ENCODE measurements around the gene WDR59. TPM values are rescaled to one million over a fixed set of nuclear protein-coding genes. Genes with fewer than 3 reads are reported as not detected.

The WDR59 gene
- polyA plus RNA-seq, 1 donor: 66.8 TPM

GRCh38 chr16:74888232-74888862 is 96.6 kb downstream of the WDR59 start:
- Histone ChIP-seq H3K4me3 (ENCODE audit: low read length) (no peak overlapping the region), H3K36me3 (ENCODE audit: control insufficient read depth, insufficient read depth, low read length) (peaks cover 78% of the 10 kb centered on the region), H3K9me3 (ENCODE audit: control insufficient read depth, low read depth, low read length) (no peaks in the 10 kb centered on the region), H3K27ac (ENCODE audit: low read length) (no peak overlapping the region), H3K27me3 (ENCODE audit: control insufficient read depth, insufficient read depth, low read length) (no peaks in the 10 kb centered on the region), H3K4me1 (ENCODE audit: control insufficient read depth, insufficient read depth, low read length) (no peaks in the 10 kb centered on the region)
- 90% methylated on average over 2 of the region's 13 CpGs for WGBS (ENCODE audit: insufficient coverage, low lambda C conversion rate)
- DNase-seq: no peak

- H3K27ac ChIP-seq (ENCODE audit: low read length): no peak overlapping the region
- peaks cover 73% of the 10 kb centered on the region for H3K36me3 ChIP-seq (ENCODE audit: control insufficient read depth, insufficient read depth, low read length)
- no peaks in the 10 kb centered on the region for H3K9me3 ChIP-seq (ENCODE audit: control insufficient read depth, low read depth, low read length)
- H3K27me3 ChIP-seq (ENCODE audit: control insufficient read depth, insufficient read depth, low read length): no peaks in the 10 kb centered on the region
- DNase-seq: no peak
- H3K4me1 ChIP-seq (ENCODE audit: control insufficient read depth, insufficient read depth, low read length): no peaks in the 10 kb centered on the region
- 100% methylated on average over 1 of the region's 2 CpGs for WGBS (ENCODE audit: insufficient coverage, low lambda C conversion rate)
- H3K4me3 ChIP-seq (ENCODE audit: low read length): no peak overlapping the region
These were observed 97.8 kb downstream of the WDR59 start for GRCh38 chr16:74887084-74887483.

DNA sequence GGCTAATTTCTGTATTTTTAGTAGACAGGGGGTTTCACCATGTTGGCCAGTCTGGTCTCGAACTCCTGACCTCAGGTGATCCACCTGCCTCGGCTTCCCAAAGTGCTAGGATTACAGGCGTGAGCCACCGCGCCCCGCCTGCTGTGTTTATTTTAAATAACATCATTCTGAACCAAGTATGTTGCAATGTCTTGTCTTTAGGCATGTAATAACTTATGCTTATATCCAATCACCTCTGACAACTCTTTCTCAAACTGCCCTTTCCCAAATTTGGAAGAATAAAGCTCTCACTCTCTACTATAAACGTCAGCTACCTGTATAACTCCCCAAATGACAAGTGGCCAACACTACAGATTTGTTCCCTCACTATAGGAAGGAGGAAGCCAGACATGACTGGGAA is 107.2 kb downstream of the WDR59 start:
- Histone ChIP-seq H3K4me1 (ENCODE audit: control insufficient read depth, insufficient read depth, low read length) (no peaks in the 10 kb centered on the region), H3K27ac (ENCODE audit: low read length) (no peak overlapping the region), H3K27me3 (ENCODE audit: control insufficient read depth, insufficient read depth, low read length) (no peaks in the 10 kb centered on the region), H3K36me3 (ENCODE audit: control insufficient read depth, insufficient read depth, low read length) (peaks cover 34% of the 10 kb centered on the region), H3K9me3 (ENCODE audit: control insufficient read depth, low read depth, low read length) (no peaks in the 10 kb centered on the region), H3K4me3 (ENCODE audit: low read length) (no peak overlapping the region)
- 80% methylated on average over 1 of the region's 7 CpGs for WGBS (ENCODE audit: insufficient coverage, low lambda C conversion rate)
- DNase-seq: no peak

DNA sequence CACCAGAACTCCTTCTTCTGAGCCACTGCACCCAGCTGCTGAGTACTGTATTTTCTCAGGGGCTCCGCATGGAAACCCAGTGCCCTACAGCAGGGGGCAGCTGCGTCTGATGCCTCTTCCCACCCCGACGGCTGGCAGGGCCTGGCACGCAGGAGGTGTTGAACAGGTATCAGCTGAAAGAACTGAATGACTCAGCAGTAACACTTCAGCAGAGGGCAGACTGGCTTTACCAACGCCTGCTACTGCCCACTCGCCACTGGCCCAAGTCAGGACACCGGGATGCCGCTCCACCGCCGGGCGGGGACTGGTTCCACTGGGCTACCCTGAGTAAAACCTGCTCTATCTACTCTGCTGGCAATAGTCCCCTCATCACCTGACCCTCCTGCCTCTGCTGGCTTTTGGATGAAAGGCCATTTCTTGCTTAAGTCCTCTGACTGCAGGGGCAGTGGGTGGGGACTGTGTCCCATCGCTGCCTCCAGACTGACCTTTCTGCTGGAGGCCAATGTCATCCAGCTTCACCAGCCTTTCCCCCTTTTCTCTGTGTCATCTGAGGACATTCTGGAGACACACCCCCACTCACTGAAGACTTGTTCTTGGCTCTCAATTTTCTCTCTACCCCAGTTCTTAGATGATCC is 109.9 kb downstream of the WDR59 start:
- no peaks in the 10 kb centered on the region for H3K9me3 ChIP-seq (ENCODE audit: control insufficient read depth, low read depth, low read length)
- H3K36me3 ChIP-seq (ENCODE audit: control insufficient read depth, insufficient read depth, low read length): peaks cover 38% of the 10 kb centered on the region
- no peak for DNase-seq
- no CpG with 5 or more reads among the region's 13 CpGs for WGBS (ENCODE audit: insufficient coverage, low lambda C conversion rate)
- H3K4me3 ChIP-seq (ENCODE audit: low read length): no peak overlapping the region
- H3K27ac ChIP-seq (ENCODE audit: low read length): no peak overlapping the region
- H3K27me3 ChIP-seq (ENCODE audit: control insufficient read depth, insufficient read depth, low read length): no peaks in the 10 kb centered on the region
- H3K4me1 ChIP-seq (ENCODE audit: control insufficient read depth, insufficient read depth, low read length): no peaks in the 10 kb centered on the region

DNA sequence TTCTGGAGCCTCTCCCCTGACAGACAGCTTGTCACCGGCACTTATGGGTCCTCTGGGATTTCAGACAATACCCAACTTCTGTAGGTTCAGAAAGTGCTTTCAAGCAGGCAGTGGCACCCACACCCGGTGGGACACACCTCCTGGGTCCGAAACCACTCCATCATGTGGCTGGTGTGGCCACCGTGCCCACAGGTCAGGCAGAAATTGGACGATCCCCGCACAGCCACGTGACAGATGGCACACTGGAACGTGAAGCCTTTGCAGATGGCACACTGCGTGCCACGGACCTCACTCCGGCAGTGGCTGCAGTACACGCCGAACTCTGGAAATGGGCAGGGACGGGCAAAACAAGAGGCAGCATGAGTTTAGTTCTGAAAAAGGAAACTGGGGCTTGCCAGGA is 110.8 kb downstream of the WDR59 start:
- Histone ChIP-seq H3K27me3 (ENCODE audit: control insufficient read depth, insufficient read depth, low read length) (no peaks in the 10 kb centered on the region), H3K27ac (ENCODE audit: low read length) (no peak overlapping the region), H3K4me3 (ENCODE audit: low read length) (no peak overlapping the region), H3K9me3 (ENCODE audit: control insufficient read depth, low read depth, low read length) (no peaks in the 10 kb centered on the region), H3K36me3 (ENCODE audit: control insufficient read depth, insufficient read depth, low read length) (peaks cover 36% of the 10 kb centered on the region), H3K4me1 (ENCODE audit: control insufficient read depth, insufficient read depth, low read length) (no peaks in the 10 kb centered on the region)
- no peak for DNase-seq
- WGBS (ENCODE audit: insufficient coverage, low lambda C conversion rate): 100% methylated on average over 1 of the region's 14 CpGs

GRCh38 chr16:74872302-74872701 is 112.6 kb downstream of the WDR59 start:
- DNase-seq: no peak
- WGBS (ENCODE audit: insufficient coverage, low lambda C conversion rate): 100% methylated on average over 1 of the region's 2 CpGs

GRCh38 chr16:74871608-74872007 is 113.3 kb downstream of the WDR59 start:
- no CpG with 5 or more reads among the region's 5 CpGs for WGBS (ENCODE audit: insufficient coverage, low lambda C conversion rate)
- H3K4me3 ChIP-seq (ENCODE audit: low read length): no peak overlapping the region
- peaks cover 28% of the 10 kb centered on the region for H3K36me3 ChIP-seq (ENCODE audit: control insufficient read depth, insufficient read depth, low read length)
- H3K27me3 ChIP-seq (ENCODE audit: control insufficient read depth, insufficient read depth, low read length): no peaks in the 10 kb centered on the region
- no peaks in the 10 kb centered on the region for H3K9me3 ChIP-seq (ENCODE audit: control insufficient read depth, low read depth, low read length)
- H3K27ac ChIP-seq (ENCODE audit: low read length): no peak overlapping the region
- peaks cover 4% of the 10 kb centered on the region for H3K4me1 ChIP-seq (ENCODE audit: control insufficient read depth, insufficient read depth, low read length)
- no peak for DNase-seq

More at GRCh38 chr16:74872302-74872701, 112.6 kb downstream of the WDR59 start:
- Histone ChIP-seq H3K9me3 (ENCODE audit: control insufficient read depth, low read depth, low read length) (no peaks in the 10 kb centered on the region), H3K27me3 (ENCODE audit: control insufficient read depth, insufficient read depth, low read length) (no peaks in the 10 kb centered on the region), H3K36me3 (ENCODE audit: control insufficient read depth, insufficient read depth, low read length) (peaks cover 31% of the 10 kb centered on the region), H3K27ac (ENCODE audit: low read length) (no peak overlapping the region), H3K4me3 (ENCODE audit: low read length) (no peak overlapping the region), H3K4me1 (ENCODE audit: control insufficient read depth, insufficient read depth, low read length) (peaks cover 4% of the 10 kb centered on the region)

GRCh38 chr16:74868501-74868900 is 116.4 kb downstream of the WDR59 start:
- WGBS (ENCODE audit: insufficient coverage, low lambda C conversion rate): 10% methylated on average over 2 of the region's 6 CpGs
- Histone ChIP-seq H3K4me1 (ENCODE audit: control insufficient read depth, insufficient read depth, low read length) (peaks cover 4% of the 10 kb centered on the region), H3K4me3 (ENCODE audit: low read length) (no peak overlapping the region), H3K27ac (ENCODE audit: low read length) (no peak overlapping the region), H3K36me3 (ENCODE audit: control insufficient read depth, insufficient read depth, low read length) (peaks cover 12% of the 10 kb centered on the region), H3K9me3 (ENCODE audit: control insufficient read depth, low read depth, low read length) (no peaks in the 10 kb centered on the region), H3K27me3 (ENCODE audit: control insufficient read depth, insufficient read depth, low read length) (no peaks in the 10 kb centered on the region)
- peak; percentile 33 to 74 for DNase-seq

- WGBS (ENCODE audit: insufficient coverage, low lambda C conversion rate): 40% methylated on average over 1 of the region's 5 CpGs
- no peak overlapping the region for H3K27ac ChIP-seq (ENCODE audit: low read length)
- no peak for DNase-seq
- peaks cover 12% of the 10 kb centered on the region for H3K36me3 ChIP-seq (ENCODE audit: control insufficient read depth, insufficient read depth, low read length)
- H3K9me3 ChIP-seq (ENCODE audit: control insufficient read depth, low read depth, low read length): no peaks in the 10 kb centered on the region
- H3K27me3 ChIP-seq (ENCODE audit: control insufficient read depth, insufficient read depth, low read length): no peaks in the 10 kb centered on the region
- no peak overlapping the region for H3K4me3 ChIP-seq (ENCODE audit: low read length)
- peaks cover 4% of the 10 kb centered on the region for H3K4me1 ChIP-seq (ENCODE audit: control insufficient read depth, insufficient read depth, low read length)
These were observed 116.9 kb downstream of the WDR59 start for GRCh38 chr16:74868035-74868434.

DNA sequence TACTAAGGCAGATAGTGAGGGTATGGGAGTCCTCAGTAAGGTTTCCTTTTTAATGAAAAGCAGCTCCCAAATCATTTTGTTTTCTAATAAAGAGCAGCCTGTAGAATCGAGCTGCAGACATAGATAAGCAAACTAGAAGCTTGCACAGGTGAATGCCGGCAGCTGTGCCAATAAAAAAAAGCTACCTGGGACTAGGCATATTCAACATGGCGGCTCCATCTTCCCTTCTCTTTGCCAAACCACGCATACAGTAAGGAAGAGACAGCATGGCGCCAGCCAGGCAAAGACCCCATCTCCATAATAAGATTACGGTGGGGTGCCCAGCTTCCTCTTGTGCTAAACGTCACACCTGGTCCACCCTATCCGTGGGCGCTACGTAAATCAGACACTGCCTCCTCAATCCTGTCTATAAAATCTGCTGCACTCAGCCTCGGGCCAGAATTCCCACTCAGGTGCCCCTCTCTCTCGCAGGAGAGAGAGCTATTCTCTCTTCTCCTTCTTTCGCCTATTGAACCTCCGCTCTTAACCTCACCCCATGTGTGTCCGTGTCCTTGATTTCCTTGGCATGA is 117.6 kb downstream of the WDR59 start:
- no peak overlapping the region for H3K4me3 ChIP-seq (ENCODE audit: low read length)
- H3K36me3 ChIP-seq (ENCODE audit: control insufficient read depth, insufficient read depth, low read length): peaks cover 9% of the 10 kb centered on the region
- H3K27me3 ChIP-seq (ENCODE audit: control insufficient read depth, insufficient read depth, low read length): no peaks in the 10 kb centered on the region
- no peaks in the 10 kb centered on the region for H3K9me3 ChIP-seq (ENCODE audit: control insufficient read depth, low read depth, low read length)
- no peak overlapping the region for H3K27ac ChIP-seq (ENCODE audit: low read length)
- H3K4me1 ChIP-seq (ENCODE audit: control insufficient read depth, insufficient read depth, low read length): peaks cover 4% of the 10 kb centered on the region
- WGBS (ENCODE audit: insufficient coverage, low lambda C conversion rate): no CpG with 5 or more reads among the region's 15 CpGs
- no peak for DNase-seq

All from large intestine (tissue), 3 donors.